HUES64 (cell line): ENCODE results near the gene ZC3H12A. TPM values are rescaled to one million over a fixed set of nuclear protein-coding genes. Genes with fewer than 3 reads are reported as not detected.

Experiments used
- H3K27ac ChIP-seq: 2 replicates; pipeline ENCODE4 v1.7.0; 2013; ENCODE audit warnings: low read depth, low read length, inconsistent platforms
- H3K27me3 ChIP-seq: 2 replicates; pipeline ENCODE4 v1.6.1; 2013; ENCODE audit warnings: mild to moderate bottlenecking, low read length; ENCODE audit not compliant: insufficient read depth
- H3K36me3 ChIP-seq: 2 replicates; pipeline ENCODE4 v1.6.1; 2013; ENCODE audit warnings: mild to moderate bottlenecking, low read length; ENCODE audit not compliant: insufficient read depth
- H3K4me1 ChIP-seq: 2 replicates; pipeline ENCODE4 v1.6.1; 2013; ENCODE audit warnings: mild to moderate bottlenecking, low read length, moderate library complexity; ENCODE audit not compliant: insufficient read depth
- H3K4me3 ChIP-seq: 2 replicates; pipeline ENCODE4 v1.5.1; 2013; ENCODE audit warnings: mild to moderate bottlenecking, low read length, moderate library complexity
- H3K9ac ChIP-seq: 2 replicates; pipeline ENCODE4 v1.6.1; 2013; ENCODE audit warnings: mild to moderate bottlenecking, low read depth, low read length
- H3K9me3 ChIP-seq: 2 replicates; pipeline ENCODE4 v1.6.1; 2013; ENCODE audit warnings: low read depth, low read length; ENCODE audit not compliant: insufficient read depth
- WGBS: fragments of 150-250, 120-280 bp; methylation state at CpG from one replicate; pipeline ENCODE4 v1.1.7; 2013; ENCODE audit warnings: missing lambda C conversion rate; 5-methylcytosine and 5-hydroxymethylcytosine counted together
- polyA plus RNA-seq, 2 experiments: library from polyadenylated mRNA; stranded (reverse); fragments of 50-300 nt; gene quantifications; one replicate each; pipeline ENCODE4 v1.2.3, GENCODE V29; 2013

ZC3H12A gene
- polyA plus RNA-seq (2013, experiment 1 of 2): 3.3 TPM
- 4.9 TPM for polyA plus RNA-seq (2013, experiment 2 of 2)

DNA sequence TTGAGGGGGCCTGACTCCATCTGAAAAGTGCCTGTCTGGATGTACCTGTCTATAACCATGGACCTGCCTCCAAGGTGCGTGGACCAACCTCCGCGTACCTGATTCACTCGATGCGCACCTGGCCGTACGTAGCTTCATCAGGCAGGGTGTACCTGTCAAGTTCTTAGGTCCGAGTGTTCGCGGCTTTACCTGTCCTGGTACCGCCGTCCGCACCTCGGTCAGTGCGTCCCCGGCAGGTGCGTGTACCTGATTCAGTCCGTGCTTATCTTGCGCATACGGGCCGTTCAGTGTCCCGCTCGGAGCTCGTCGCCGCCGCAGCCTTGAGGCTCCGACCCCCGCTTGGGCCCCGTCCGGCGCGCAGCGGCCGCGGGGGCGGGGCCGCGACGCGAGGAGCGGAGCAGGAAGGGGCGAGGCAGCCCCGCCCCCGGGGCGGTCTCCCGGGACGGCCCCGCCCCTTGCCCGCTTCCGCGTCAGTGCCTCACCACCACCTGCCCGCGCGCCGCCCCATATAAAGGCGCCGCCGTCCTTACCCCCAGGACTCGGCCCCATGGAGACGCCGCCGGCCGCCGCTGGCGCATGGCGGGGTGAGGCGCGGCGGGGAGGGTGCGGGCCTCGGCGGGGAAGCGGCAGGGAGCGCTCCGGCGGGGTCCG is at the start of gene ZC3H12A:
ZC3H12A (plus strand) TSS at position 535 of the 651 bp plus-strand sequence. CDS start 917 bp downstream, outside the sequence.
- Histone ChIP-seq H3K36me3 (peaks cover 20% of the 10 kb centered on the region), H3K9me3 (no peaks in the 10 kb centered on the region), H3K4me3 (peak within 1 kb of the TSS; percentile 82), H3K27me3 (peaks cover 20% of the 10 kb centered on the region), H3K27ac (peak within 1 kb of the TSS; percentile 26; the same call in 1 of the 2 replicates), H3K4me1 (peaks cover 53% of the 10 kb centered on the region), H3K9ac (peak within 1 kb of the TSS; percentile 67)
- WGBS: 1% methylated on average over 78 of the region's 78 CpGs

DNA sequence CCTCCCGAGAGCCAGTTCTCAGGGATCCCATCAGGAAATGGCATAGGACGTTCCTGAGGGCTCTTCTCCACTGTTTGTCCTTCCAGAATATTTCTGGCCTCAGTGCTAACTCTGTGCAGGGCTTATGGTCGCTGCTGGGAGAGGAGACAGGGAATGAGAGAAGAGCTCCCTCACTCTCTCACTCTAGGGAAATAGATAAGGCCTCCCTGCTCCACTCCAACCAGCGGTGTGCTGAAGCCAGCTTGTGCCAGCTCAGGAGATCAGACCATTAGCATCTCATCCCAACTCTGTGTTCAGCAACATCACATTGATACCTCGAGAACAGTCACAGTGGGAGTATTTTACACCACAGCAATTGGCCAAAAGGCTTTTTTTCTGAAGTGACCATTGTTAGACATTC is 49.2 kb upstream of the ZC3H12A start:
- WGBS: 75% methylated on average over 5 of the region's 5 CpGs

DNA sequence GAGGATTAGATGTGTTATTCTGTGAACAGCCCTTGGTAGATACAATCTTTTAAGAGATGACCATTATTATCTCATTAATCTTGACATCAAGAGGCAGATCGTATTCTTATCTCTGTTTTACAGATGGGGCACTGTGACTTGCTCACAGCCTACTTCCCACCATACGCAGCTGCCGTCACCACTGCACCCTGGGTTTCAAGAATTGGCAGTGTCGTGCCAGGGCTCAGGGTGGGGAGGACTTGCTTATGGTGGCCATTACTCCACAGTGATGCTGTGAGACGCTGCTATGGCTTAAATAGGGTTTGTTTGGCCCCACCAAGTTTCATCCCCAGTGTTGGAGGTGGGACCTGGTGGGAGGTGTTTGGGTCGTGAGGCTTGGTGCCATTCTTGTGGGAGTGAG is 45.4 kb upstream of the ZC3H12A start:
- Histone ChIP-seq H3K4me3 (no peak overlapping the region), H3K36me3 (no peaks in the 10 kb centered on the region), H3K4me1 (no peaks in the 10 kb centered on the region), H3K27me3 (no peaks in the 10 kb centered on the region), H3K9ac (no peak overlapping the region), H3K27ac (no peak overlapping the region), H3K9me3 (no peaks in the 10 kb centered on the region)
- 80% methylated on average over 6 of the region's 6 CpGs for WGBS

More for the DNA sequence above, 49.2 kb upstream of the ZC3H12A start:
- Histone ChIP-seq H3K4me1 (no peaks in the 10 kb centered on the region), H3K27me3 (no peaks in the 10 kb centered on the region), H3K27ac (no peak overlapping the region), H3K9ac (no peak overlapping the region), H3K36me3 (no peaks in the 10 kb centered on the region), H3K4me3 (no peak overlapping the region), H3K9me3 (no peaks in the 10 kb centered on the region)

DNA sequence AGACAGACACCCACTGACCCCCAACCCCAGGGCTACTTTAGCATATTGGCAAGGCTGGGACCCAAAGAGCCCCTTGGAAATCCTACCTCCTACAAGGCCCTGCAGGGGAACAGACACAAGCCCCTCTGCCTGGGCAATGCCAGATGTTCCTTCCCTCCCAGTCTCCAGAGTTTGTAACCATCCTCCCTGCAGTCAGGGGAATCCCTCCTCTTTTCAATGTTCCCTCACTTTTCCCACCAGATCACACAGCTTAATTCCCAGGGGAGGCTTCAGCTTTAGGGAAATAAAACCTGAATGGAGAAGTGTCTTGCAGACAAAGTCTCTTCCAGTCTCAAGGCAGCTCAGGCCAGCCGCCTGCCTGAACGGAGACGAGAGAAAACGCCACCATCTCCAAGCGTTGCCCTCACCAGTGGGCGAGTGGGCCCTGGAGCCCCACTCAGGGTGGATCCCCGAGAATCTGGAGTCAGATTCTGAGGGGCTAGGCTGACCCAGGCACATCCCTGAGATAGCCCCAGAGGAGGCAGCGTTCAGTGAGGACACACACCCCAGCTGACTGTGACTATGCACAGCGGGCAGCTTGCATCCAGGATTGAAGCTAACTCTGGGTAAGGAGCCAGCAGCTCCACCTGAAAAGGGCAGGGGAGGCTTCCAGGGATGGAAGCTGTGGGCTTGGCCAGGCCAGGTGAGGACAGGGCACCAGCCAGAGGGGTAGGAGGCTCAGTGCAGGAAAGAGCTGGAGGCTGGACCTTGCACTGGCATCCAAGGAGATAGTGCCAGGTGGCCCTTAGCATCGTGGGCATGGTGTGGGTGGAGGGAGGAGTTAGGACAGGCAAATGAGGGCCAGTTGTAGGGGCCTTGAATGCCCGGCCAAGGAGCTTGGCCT is 44.0 kb upstream of the ZC3H12A start:
- Histone ChIP-seq H3K9ac (no peak overlapping the region), H3K27me3 (no peaks in the 10 kb centered on the region), H3K27ac (no peak overlapping the region), H3K4me1 (no peaks in the 10 kb centered on the region), H3K9me3 (no peaks in the 10 kb centered on the region), H3K36me3 (no peaks in the 10 kb centered on the region), H3K4me3 (no peak overlapping the region)
- WGBS: 86% methylated on average over 11 of the region's 11 CpGs

DNA sequence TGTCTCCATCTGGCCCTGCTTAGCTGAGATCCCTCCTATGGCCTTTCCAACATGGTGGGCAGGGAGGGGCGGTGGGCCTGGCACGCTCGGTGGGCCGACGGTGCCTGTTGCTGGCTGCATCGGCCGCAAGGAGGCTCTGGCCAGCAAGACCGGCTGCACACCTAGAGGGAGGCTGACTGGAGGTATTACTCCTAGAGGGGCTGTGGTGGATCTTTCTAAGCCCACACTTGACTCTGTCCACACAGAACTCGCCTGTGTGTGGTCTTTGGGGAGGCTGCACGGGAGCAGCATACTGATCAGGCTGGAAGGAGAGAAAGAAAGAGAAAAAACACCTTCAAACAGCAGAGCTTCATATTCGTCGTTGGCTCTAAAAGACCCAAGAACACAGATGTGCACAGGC is 41.7 kb upstream of the ZC3H12A start:
- no peaks in the 10 kb centered on the region for H3K4me1 ChIP-seq
- WGBS: 84% methylated on average over 11 of the region's 12 CpGs
- no peak overlapping the region for H3K4me3 ChIP-seq
- H3K36me3 ChIP-seq: no peaks in the 10 kb centered on the region
- H3K27me3 ChIP-seq: no peaks in the 10 kb centered on the region; the same call in 1 of the 2 replicates
- no peaks in the 10 kb centered on the region for H3K9me3 ChIP-seq
- H3K27ac ChIP-seq: no peak overlapping the region
- H3K9ac ChIP-seq: no peak overlapping the region

DNA sequence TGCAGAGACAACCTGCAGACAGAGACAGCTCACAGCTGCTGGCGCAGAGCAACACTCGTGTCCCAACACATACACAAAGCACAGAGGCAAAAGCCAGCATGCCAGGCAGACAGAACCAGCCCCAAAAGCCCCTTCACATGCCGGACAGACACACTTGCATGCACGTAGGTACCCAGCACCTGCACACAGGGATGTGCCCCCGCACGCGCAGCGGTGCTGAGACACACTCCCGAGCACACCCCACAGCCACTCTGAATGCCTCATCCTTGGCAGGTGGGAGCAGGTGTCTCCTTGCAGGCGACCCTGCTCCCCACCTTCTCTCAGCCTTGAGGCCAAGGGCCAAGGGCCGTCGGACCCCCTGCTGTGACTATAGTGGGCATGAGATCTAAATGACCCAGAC is 41.2 kb upstream of the ZC3H12A start:
- H3K27me3 ChIP-seq: peaks cover 3% of the 10 kb centered on the region; the same call in 1 of the 2 replicates
- no peaks in the 10 kb centered on the region for H3K36me3 ChIP-seq
- no peak overlapping the region for H3K4me3 ChIP-seq
- H3K27ac ChIP-seq: no peak overlapping the region
- H3K9me3 ChIP-seq: no peaks in the 10 kb centered on the region
- 91% methylated on average over 12 of the region's 12 CpGs for WGBS
- no peaks in the 10 kb centered on the region for H3K4me1 ChIP-seq
- no peak overlapping the region for H3K9ac ChIP-seq

DNA sequence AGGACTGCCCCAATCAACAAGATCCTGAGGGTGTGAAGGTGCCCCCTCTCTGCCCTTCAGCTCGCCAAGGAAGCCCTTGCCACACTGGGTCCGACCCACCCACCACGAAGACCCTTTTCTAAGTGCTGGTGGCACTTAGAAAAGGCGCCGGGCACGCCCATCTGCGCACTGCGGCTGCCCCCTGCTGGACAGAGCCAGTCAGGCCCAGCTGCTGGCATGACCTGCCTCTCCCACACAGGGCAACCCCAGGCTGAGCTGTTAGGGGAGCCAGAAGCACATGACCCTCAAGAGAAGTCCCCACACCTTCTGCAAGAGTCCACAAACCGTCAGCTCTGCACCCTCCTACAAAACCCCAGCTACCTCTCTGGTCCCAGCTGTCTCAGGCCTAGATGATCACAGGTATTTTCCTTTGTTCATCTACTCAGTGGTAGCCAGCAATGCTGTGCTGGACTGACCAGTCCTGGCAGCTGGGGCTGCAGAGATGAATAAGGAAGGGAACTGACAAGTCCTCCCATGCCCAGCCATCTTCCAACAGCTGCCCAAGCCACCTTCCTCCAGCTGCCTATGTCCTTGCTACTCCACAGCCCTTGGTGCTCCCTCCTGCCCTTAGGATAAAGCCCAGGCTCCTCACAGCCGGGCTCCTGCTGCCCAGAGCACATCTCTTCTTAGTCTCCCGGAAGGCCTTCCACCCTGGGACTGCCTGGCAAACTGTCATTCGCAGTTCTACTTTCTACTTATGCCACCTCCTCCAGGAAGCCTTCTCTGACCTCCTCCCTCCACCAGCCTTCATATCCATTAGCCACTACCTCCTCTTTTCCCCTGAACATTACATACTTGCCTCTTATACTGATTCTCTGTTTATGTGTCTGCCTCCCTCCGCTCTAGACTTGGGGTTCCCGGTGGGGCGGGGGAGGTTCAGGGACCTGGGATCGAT is 39.8 kb upstream of the ZC3H12A start:
- no peaks in the 10 kb centered on the region for H3K36me3 ChIP-seq
- peaks cover 12% of the 10 kb centered on the region; the same call in 1 of the 2 replicates for H3K27me3 ChIP-seq
- H3K4me3 ChIP-seq: no peak overlapping the region
- no peaks in the 10 kb centered on the region for H3K4me1 ChIP-seq
- no peaks in the 10 kb centered on the region for H3K9me3 ChIP-seq
- 39% methylated on average over 15 of the region's 16 CpGs for WGBS
- H3K27ac ChIP-seq: no peak overlapping the region
- H3K9ac ChIP-seq: no peak overlapping the region

DNA sequence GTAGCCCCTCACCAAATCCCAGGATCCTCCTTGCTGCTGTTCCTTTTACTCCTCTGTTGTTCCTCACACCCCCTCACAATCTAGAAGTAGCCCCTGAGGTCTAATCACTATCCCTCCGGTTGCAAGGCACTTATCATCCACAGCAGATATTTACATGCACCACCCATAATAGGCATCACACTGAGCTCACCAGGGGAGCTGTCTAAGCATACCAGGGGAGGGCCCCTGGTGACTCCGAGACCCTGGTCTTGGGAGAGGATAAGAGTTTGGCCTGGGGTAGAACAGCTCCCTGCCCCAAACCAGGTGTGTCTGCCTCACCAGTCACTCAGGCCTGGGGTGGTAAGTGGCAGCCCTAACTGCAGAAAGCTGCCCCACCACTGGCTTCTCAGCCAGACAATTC is 37.3 kb upstream of the ZC3H12A start:
- Histone ChIP-seq H3K27me3 (peaks cover 17% of the 10 kb centered on the region), H3K4me1 (no peaks in the 10 kb centered on the region), H3K27ac (no peak overlapping the region), H3K4me3 (no peak overlapping the region), H3K9me3 (no peaks in the 10 kb centered on the region), H3K36me3 (no peaks in the 10 kb centered on the region), H3K9ac (no peak overlapping the region)
- 75% methylated on average over 2 of the region's 2 CpGs for WGBS

DNA sequence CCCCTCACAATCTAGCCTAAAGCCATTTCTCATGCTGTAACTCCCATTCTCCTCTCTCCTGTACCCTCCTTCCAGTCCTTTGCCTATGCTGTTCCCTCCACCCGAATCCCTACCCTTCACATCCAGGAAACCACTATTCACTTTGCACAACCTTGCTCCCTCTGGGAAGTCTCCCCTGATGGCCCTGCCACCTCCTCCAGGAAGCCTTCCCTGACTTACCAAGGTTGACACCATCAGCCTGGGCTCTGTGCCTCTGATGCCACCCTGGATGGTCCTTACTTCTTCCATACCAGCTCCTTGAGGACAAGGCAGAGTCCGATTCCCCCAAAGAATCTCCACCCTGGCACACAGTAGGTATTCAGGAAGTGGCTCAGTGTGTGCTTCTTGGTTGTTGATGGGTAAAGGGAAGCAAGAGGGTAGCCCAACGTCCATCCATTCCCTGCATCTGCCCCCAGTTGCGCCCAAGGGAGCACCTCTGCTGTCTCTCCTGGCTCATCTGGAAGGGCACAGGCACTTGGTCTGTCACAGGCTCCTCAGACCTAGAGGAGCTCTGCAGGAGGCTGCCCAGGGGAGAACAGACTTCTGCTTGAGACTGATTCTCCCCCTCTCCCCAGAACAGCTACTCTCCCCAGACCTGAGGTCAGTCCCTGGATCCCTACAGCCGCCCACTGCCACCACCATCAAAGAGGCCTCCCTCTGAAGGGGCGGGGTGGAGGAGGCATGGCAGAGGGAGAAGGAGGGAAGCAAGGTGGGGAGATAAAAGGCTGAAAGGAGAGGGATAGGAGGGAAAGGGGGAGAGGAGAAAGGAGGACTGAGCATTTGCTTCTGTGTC is 36.1 kb upstream of the ZC3H12A start:
- H3K9ac ChIP-seq: no peak overlapping the region
- H3K4me3 ChIP-seq: no peak overlapping the region
- H3K27me3 ChIP-seq: peaks cover 26% of the 10 kb centered on the region
- no peak overlapping the region for H3K27ac ChIP-seq
- whole genome bisulfite sequencing: 74% methylated on average over 4 of the region's 6 CpGs
- no peaks in the 10 kb centered on the region for H3K4me1 ChIP-seq
- no peaks in the 10 kb centered on the region for H3K9me3 ChIP-seq
- H3K36me3 ChIP-seq: no peaks in the 10 kb centered on the region

DNA sequence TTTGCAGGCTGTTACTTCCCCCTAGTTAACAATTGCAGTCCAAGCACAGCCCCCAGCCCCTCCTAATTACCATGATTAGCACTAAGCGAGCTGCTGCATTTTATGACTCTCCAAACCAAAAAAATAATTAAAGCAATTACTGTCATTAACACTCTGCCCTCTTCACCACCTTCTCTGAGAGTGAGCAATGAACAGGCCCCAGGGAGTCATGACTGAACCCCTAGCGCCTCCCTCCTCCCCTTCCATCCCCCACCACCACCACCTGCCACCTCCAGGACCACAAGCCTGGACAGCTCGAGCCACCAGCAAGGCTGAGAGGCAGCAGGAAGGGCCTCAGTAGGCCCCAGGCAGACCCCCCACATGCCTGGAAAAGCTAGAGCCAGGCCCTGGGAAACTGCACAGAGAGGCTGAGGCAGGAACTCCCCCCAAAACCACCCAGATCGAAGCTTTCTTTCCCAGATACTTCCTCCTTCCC is 35.5 kb upstream of the ZC3H12A start:
- Histone ChIP-seq H3K9me3 (no peaks in the 10 kb centered on the region), H3K27me3 (peaks cover 26% of the 10 kb centered on the region), H3K4me3 (no peak overlapping the region), H3K9ac (no peak overlapping the region), H3K36me3 (no peaks in the 10 kb centered on the region), H3K27ac (no peak overlapping the region), H3K4me1 (no peaks in the 10 kb centered on the region)
- 43% methylated on average over 4 of the region's 4 CpGs for WGBS
